Spleen (tissue), 11 donors: ENCODE measurements around the gene ABCC1. TPM values are rescaled to one million over a fixed set of nuclear protein-coding genes. Genes with fewer than 3 reads are reported as not detected.

ENCODE experiments used
- DNase-seq: peaks from one replicate; pipeline ENCODE4 v3.0.0-alpha.2; 2020
- H3K27ac ChIP-seq, 8 donors: fragments of 200-600 bp; sonication (generic) in 7 of 8; 1 replicate in 4 of 8; 2 replicates in 4 of 8; pipeline versions ENCODE4 v1.5.0 to v1.8.0; 2016 to 2021; ENCODE audit warnings: inconsistent platforms in 4 of 8, mild to moderate bottlenecking in 4 of 8, moderate library complexity in 1 of 8
- H3K27me3 ChIP-seq, 7 donors: fragments of 200-600 bp; sonication (generic) in 6 of 7; replicated peaks in 1 of 7; 1 replicate in 4 of 7; 2 replicates in 3 of 7; pipeline versions ENCODE4 v1.5.0 to v1.8.0; 2016 to 2021; ENCODE audit warnings: inconsistent platforms in 3 of 7, mild to moderate bottlenecking in 1 of 7
- H3K36me3 ChIP-seq, 6 donors: fragments of 200-600 bp; sonication (generic) in 5 of 6; 1 replicate in 4 of 6; 2 replicates in 2 of 6; pipeline versions ENCODE4 v1.5.0 to v1.8.0; 2016 to 2021; ENCODE audit warnings: inconsistent platforms in 2 of 6
- H3K4me1 ChIP-seq, 6 donors: fragments of 200-600 bp; sonication (generic) in 5 of 6; 1 replicate in 3 of 6; 2 replicates in 3 of 6; pipeline versions ENCODE4 v1.5.0 to v1.8.0; 2016 to 2021; ENCODE audit warnings: inconsistent platforms in 3 of 6
- H3K4me3 ChIP-seq, 8 donors: fragments of 200-600 bp; sonication (generic) in 7 of 8; 1 replicate in 4 of 8; 2 replicates in 4 of 8; pipeline versions ENCODE4 v1.5.0 to v1.8.0; 2016 to 2021; ENCODE audit warnings: inconsistent platforms in 4 of 8, mild to moderate bottlenecking in 4 of 8, moderate library complexity in 2 of 8
- H3K9me3 ChIP-seq, 8 donors: fragments of 200-600 bp; sonication (generic) in 7 of 8; 1 replicate in 4 of 8; 2 replicates in 4 of 8; pipeline versions ENCODE4 v1.5.0 to v1.8.0; 2016 to 2021; ENCODE audit warnings: inconsistent platforms in 4 of 8
- POLR2A ChIP-seq, 3 donors: fragments of 450-650 bp; IDR thresholded peaks; one replicate each; pipeline ENCODE4 v1.5.1; 2017; ENCODE audit warnings: antibody characterized with exemption in 3 of 3, mild to moderate bottlenecking in 1 of 3
- POLR2AphosphoS5 ChIP-seq, 3 donors: sonication (generic); formaldehyde crosslinking; IDR thresholded peaks; one replicate each; pipeline ENCODE4 v1.5.1; 2017; ENCODE audit warnings: antibody characterized with exemption in 3 of 3
- WGBS, 5 donors: extraction: QIAGEN DNeasy Blood & Tissue Kit in 3 of 5; methylation state at CpG; one replicate each; pipeline versions ENCODE4 v1.1.5 to v1.1.7; 2013 to 2018; 5-methylcytosine and 5-hydroxymethylcytosine counted together
- intact Hi-C: fragments of 100-400 bp; cut with DNase I; formaldehyde crosslinking; loops from one replicate; pipeline ENCODE4 v1.15.0; 2023; ENCODE audit warnings: low total_unique reads
- polyA plus RNA-seq, 3 donors: library from polyadenylated mRNA; stranded (reverse); fragments of 200-250 nt; gene quantifications; one replicate each; pipeline ENCODE4 v1.2.1, GENCODE V29; 2013
- total RNA-seq, 7 donors: library from RNA; depleted of rRNA in 3 of 7; stranded (reverse); fragments of >200 nt in 3 of 7; fragmentation: NEBNext Ultra II Directional in 4 of 7; extraction: Animal tissue kit (Norgen Biotek cat#: 25700) in 4 of 7; gene quantifications; one replicate each; pipeline versions ENCODE4 v1.1.0 to v1.2.1, GENCODE V29; 2016 to 2021
- TF ChIP-seq, protein P1 (sequence below), 11 experiments: fragments of 200-600 bp in 7 of 11; fragments of 450-650 bp in 4 of 11; sonication (generic) in 4 of 11; IDR thresholded peaks in 8 of 11; conservative IDR thresholded peaks in 3 of 11; 1 replicate in 7 of 11; 2 replicates in 4 of 11; pipeline versions ENCODE4 v1.4.0 to v1.8.0; 2016 to 2021; ENCODE audit warnings: antibody characterized with exemption in 11 of 11, inconsistent platforms in 4 of 11, mild to moderate bottlenecking in 1 of 11
- donor health status: healthy with polysubstance abuse.
- donor health status: DM: no; HTN: no; CAD: no; lungs with moderate emphysema.
- donor health status: DM: no; HTN: no; CAD: no.
- donor health status: Bipolar disorder and iron deficiency.
- donor health status: healthy.
- donor health status: DM: no; HTN: no; CAD: no.
- donor health status: DM: yes; HTN: yes; CAD: no.

ABCC1 gene
- total and polyA plus RNA-seq, 10 donors = 7.8 to 65.7 (median 52.5) TPM

DNA sequence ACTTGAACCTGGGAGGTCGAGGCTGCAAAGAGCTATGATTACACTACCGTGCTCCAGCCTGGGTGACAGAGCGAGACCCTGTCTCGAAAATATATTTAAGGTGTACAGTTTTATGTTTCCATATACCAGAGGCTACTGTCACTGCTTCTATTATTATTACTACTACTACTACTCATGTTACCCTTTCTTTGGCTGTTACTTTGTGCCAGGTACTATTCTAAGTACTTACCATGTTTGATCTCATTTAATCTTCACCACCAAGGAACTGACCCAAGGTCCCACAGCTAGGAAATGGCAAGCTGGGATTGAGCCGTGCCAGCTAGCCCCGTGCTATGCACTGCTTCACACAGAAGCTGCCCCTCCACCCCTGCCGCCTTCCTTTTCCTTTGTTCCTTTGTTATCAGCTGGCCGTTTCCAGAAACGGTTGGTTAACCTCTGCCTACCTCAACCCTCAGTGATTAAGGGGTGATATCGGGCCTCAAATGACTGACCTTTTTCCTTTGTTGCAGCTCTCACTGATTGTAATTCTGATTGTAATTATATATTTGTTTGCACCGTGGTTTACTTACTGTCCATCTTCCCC lies 78.4 kb downstream of the ABCC1 start:
- peaks cover 1 to 74% (median 28%) of the 10 kb centered on the region in 6 donors for H3K4me1 ChIP-seq
- TF ChIP-seq, protein P1, sequence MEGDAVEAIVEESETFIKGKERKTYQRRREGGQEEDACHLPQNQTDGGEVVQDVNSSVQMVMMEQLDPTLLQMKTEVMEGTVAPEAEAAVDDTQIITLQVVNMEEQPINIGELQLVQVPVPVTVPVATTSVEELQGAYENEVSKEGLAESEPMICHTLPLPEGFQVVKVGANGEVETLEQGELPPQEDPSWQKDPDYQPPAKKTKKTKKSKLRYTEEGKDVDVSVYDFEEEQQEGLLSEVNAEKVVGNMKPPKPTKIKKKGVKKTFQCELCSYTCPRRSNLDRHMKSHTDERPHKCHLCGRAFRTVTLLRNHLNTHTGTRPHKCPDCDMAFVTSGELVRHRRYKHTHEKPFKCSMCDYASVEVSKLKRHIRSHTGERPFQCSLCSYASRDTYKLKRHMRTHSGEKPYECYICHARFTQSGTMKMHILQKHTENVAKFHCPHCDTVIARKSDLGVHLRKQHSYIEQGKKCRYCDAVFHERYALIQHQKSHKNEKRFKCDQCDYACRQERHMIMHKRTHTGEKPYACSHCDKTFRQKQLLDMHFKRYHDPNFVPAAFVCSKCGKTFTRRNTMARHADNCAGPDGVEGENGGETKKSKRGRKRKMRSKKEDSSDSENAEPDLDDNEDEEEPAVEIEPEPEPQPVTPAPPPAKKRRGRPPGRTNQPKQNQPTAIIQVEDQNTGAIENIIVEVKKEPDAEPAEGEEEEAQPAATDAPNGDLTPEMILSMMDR (IDR thresholded peaks at IDR 0.05 in 8 of 11, conservative IDR thresholded peaks at IDR 0.05 in 3 of 11) = no peak
- TF ChIP-seq POLR2A (IDR thresholded peaks at IDR 0.05) = no peak
- TF ChIP-seq POLR2AphosphoS5 (IDR thresholded peaks at IDR 0.05) = peak in 1 of 3 donors; percentile 35
- DNase-seq = no peak
- H3K27ac ChIP-seq = peak overlapping the region in 2 of 8 donors; percentile 19 to 29
- no peaks in the 10 kb centered on the region for H3K9me3 ChIP-seq
- 54 to 70% (median 61%) methylated on average over 11 of the region's 11 CpGs for WGBS, 5 donors
- no peak overlapping the region for H3K4me3 ChIP-seq
- H3K27me3 ChIP-seq = no peaks in the 10 kb centered on the region
- peaks cover 0 to 59% (median 6%) of the 10 kb centered on the region in 6 donors for H3K36me3 ChIP-seq
- intact Hi-C loops = no loop called here

DNA sequence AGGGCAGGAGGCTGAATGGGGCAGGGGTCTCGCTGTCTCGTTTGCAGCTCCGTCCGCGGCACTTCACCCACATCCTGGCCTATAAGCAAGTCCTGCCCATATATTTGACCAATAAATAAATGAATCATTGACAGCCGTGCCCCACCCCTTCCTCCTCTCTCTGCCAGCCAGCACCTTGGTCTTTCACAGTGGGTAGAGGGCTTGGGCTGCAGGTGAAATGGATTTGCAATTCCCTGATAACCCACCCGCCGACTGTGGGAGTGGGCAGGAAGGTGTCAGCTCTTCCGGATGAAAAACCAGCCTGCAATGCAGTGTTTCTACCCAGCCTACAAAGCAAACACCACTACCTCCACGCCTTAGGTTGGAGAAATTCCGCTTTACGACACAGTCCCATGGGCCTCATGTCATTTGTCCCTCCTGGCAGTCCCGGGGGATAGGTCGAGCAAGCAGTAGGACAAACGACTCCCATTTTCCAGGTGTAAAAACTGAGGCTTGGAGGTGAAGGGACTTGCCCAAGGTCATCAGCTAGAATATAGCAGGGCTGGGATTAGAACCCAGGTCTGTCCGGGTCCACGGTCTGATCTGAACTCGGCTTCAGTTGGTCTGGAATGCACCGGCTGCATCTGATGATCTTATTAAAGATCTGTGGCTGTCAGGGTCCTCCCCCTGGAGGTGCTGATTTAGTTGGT lies 79.0 kb downstream of the ABCC1 start:
- H3K27me3 ChIP-seq = no peaks in the 10 kb centered on the region
- WGBS, 5 donors = 77 to 82% (median 81%) methylated on average over 17 to 19 of the region's 19 CpGs
- TF ChIP-seq, protein P1 (IDR thresholded peaks at IDR 0.05 in 8 of 11, conservative IDR thresholded peaks at IDR 0.05 in 3 of 11) = no peak
- TF ChIP-seq POLR2AphosphoS5 (IDR thresholded peaks at IDR 0.05) (no peak), POLR2A (IDR thresholded peaks at IDR 0.05) (no peak)
- peaks cover 0 to 62% (median 6%) of the 10 kb centered on the region in 6 donors for H3K36me3 ChIP-seq
- H3K27ac ChIP-seq = peak overlapping the region in 2 of 8 donors; percentile 19 to 22
- no peak for DNase-seq
- intact Hi-C loops = no loop called here
- peaks cover 3 to 75% (median 33%) of the 10 kb centered on the region in 6 donors for H3K4me1 ChIP-seq
- no peaks in the 10 kb centered on the region for H3K9me3 ChIP-seq
- no peak overlapping the region for H3K4me3 ChIP-seq

DNA sequence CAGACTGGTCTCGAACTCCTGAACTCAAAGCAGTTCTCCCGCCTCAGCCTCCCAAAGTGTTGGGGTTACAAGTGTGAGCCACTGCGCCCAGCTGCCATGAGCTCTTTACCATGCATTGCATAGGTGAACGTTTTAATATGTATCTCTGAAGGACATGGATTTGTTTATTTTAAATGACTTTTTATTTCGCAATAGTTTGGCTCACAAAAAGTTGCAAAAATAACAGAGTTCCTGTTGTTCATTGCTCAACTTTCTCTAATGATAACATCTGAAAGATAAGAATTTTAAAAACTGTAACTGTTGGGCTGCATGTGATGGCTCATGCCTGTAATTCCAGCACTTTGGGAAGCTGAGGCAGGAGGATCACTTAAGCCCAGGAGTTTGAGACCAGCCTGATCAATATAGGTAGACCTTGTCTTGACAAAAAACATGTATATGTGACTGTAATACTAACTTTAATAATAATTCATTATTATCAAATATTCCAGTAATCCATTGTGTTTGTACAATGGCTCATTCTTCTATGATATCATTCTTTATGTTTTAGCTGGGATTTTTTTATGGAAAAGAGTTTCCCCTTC lies 80.1 kb downstream of the ABCC1 start:
- peaks cover 3 to 79% (median 34%) of the 10 kb centered on the region in 6 donors for H3K4me1 ChIP-seq

More for the DNA sequence above, 80.1 kb downstream of the ABCC1 start:
- Histone ChIP-seq H3K27me3 (no peaks in the 10 kb centered on the region), H3K36me3 (peaks cover 0 to 62% (median 6%) of the 10 kb centered on the region in 6 donors), H3K9me3 (no peaks in the 10 kb centered on the region), H3K4me3 (no peak overlapping the region), H3K27ac (peak overlapping the region in 2 of 8 donors; percentile 19 to 33)
- no peak for DNase-seq
- WGBS, 5 donors = 76 to 86% (median 83%) methylated on average over 5 of the region's 5 CpGs
- TF ChIP-seq POLR2AphosphoS5 (IDR thresholded peaks at IDR 0.05) = no peak
- no peak for TF ChIP-seq POLR2A (IDR thresholded peaks at IDR 0.05)
- TF ChIP-seq, protein P1 (IDR thresholded peaks at IDR 0.05 in 8 of 11, conservative IDR thresholded peaks at IDR 0.05 in 3 of 11) = no peak
- intact Hi-C loops = no loop called here
